Nucleus accumbens (tissue), 56 donors: ENCODE results near the gene PSMC3IP.
"Not testable (repeated sequence)": the region's sequence is repeated elsewhere in the genome, so short reads cannot be mapped to it uniquely, and the experiment has no call there.

Experiments
- DNase-seq, 56 donors: peaks; one replicate each; lab custom pipeline; 2025; lab: John Stamatoyannopoulos, UW

Gene PSMC3IP

GRCh38 chr17:42563143-42563509 is 14.4 kb downstream of the PSMC3IP start:
- no peak for DNase-seq

- DNase-seq = peak in 1 of 56 donors; percentile 14
Observed at GRCh38 chr17:42562388-42563142, 15.0 kb downstream of the PSMC3IP start.

DNA sequence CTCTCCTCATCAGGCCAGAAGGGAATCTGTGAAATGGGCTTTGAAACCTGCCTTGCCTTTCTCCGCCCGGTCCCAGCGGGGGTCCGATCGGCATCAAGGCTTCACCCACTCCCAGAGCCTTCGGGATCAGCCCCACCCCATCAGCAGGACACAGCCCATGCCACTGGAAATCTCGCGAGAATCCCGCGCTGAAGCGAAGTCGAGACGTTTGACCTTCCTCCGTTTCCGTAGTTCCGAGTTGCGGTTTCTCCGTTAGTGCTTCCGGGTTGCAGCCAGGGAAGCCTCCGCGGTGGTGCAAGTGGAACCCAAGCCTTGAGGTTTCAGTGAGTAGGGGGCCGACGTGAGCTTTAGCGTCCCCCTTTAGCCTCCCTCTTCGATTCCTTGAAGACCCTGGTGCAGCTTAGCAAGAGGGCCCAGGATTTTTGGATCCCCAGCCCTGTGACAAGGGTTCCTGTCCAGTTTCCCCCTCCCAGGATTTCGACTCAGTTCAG is 15.6 kb downstream of the PSMC3IP start, which contains the start of gene COASY:
Gene COASY, plus strand, starts transcription at position 252 of the 491 bp plus-strand sequence. CDS start 475 bp downstream, outside the sequence.
- DNase-seq = peak; percentile 60 to 96 (median 88)

- DNase-seq = no peak
Observed at GRCh38 chr17:42560246-42560645, 17.3 kb downstream of the PSMC3IP start.

GRCh38 chr17:42559075-42559474 is 18.5 kb downstream of the PSMC3IP start:
- DNase-seq = no peak

GRCh38 chr17:42555961-42556617 is 21.4 kb downstream of the PSMC3IP start:
- not testable (repeated sequence) for DNase-seq

DNA sequence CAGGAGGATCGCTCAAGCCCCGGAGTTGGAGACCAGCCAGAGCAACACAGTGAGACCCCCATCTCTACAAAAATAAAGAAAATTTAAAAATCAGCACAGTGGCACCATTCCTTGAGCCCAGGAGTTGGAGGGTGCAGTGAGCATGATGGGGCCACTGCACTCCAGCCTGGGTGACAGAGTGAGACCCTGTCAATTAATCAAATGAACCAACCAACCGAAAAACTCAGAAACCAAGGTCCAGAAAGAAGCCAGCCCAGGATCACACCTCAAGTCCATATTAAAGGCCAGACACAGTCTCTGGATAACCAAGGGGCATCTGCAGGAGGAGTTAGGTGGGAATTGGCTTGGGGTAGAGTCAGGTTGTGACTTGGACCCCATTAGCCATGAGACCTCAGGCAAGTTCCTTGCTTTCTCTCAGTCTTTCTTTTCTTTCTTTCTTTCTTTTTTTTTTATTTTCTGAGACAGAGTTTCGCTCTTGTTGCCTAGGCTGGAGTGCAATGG is 22.4 kb downstream of the PSMC3IP start:
- DNase-seq = no peak

- peak in 55 of 56 donors; percentile 35 to 90 (median 70) for DNase-seq
Observed at GRCh38 chr17:42554250-42555121, 23.0 kb downstream of the PSMC3IP start.

DNA sequence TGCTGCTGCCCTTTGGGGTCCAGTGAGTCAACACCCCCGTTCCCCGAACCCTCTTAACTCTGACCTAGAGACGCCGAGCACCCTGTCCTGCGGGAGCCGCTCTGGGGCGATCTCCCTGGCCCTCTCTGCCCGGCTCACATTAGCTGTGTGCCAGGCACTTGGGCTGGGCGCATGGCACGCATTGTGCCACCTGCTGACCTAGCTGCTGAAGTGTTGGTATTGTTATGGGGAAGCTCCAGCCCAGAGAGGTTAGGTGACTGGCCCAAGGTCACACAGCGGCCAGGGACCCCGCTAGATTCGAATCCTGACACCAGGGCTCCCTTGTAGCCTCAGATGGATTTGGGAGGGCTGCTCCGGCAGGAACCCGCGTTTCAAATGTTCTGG is 23.7 kb downstream of the PSMC3IP start:
- no peak for DNase-seq

DNA sequence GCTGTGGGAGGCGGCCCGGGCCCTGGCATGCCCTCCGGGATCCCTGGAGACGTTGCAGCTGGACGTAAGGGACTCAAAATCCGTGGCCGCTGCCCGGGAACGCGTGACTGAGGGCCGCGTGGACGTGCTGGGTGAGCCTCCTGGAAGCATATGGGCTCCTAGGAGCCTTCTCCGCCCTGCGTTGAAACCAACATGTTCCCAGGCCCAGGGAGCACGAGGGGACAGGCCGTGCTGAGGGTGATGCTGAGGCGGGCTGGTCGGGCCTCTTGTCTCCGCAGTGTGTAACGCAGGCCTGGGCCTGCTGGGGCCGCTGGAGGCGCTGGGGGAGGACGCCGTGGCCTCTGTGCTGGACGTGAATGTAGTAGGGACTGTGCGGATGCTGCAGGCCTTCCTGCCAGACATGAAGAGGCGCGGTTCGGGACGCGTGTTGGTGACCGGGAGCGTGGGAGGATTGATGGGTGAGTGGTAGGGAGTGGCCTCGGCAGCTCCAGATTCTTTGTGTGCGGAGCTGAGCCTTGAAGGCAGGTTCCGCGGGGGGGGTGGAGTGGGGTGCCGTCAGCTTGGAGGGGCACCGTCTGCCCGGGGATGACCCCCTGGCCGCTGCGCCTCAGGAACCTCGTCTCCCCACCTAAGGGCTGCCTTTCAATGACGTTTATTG is 24.2 kb downstream of the PSMC3IP start:
- peak in 1 of 56 donors; percentile 16 for DNase-seq

DNA sequence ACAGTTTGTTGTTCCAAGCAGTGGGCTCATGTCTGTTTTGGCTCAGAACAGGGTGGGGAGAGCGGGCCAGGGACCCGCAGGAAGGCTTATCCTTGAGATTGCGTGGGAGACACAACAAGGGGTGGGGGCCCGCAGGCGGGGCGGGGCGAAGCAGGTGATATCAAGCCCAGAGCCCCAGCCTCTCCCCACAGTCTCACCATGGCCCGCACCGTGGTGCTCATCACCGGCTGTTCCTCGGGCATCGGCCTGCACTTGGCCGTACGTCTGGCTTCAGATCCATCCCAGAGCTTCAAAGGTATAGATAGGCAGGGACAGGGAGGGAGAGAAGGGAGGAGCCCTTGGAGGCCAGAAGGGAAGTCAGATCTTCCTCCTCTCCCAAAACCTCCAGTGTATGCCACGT is 24.8 kb downstream of the PSMC3IP start, which contains the start of gene HSD17B1:
Gene HSD17B1, plus strand, starts transcription at position 188 of the 400 bp plus-strand sequence. Its CDS starts 11 bp downstream, at position 199.
- not testable (repeated sequence) for DNase-seq

DNA sequence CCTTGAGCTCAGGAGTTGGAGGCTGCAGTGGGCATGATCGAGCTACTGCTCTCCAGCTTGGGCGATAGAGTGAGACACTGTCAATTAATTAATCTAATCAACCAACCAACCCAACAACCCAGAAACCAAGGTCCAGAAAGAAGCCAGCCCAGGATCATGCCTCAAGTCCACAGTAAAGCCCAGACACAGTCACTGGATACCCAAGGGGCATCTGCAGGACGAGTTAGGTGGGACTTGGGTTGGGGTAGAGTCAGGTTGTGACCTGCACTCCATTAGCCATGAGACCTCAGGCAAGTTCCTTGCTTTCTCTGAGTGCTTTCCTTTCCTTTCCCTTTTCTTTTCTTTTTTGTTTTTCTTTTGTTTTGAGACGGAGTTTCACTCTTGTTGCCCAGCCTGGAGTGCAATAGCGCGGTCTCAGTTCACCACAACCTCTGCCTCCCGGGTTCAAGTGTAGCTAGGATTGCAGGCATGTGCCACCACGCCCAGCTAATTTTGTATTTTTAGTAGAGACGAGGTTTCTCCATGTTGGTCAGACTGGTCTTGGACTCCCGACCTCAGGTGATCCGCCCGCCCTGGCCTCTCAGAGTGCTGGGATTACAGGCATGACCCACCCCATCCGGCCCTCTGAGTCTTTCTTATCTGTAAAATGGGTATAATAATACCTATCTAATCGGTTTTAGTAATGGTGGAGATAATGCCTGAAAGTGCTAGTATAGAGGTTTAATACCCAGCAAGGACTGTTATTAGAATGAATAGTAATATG is 28.4 kb downstream of the PSMC3IP start:
- DNase-seq = no peak

DNA sequence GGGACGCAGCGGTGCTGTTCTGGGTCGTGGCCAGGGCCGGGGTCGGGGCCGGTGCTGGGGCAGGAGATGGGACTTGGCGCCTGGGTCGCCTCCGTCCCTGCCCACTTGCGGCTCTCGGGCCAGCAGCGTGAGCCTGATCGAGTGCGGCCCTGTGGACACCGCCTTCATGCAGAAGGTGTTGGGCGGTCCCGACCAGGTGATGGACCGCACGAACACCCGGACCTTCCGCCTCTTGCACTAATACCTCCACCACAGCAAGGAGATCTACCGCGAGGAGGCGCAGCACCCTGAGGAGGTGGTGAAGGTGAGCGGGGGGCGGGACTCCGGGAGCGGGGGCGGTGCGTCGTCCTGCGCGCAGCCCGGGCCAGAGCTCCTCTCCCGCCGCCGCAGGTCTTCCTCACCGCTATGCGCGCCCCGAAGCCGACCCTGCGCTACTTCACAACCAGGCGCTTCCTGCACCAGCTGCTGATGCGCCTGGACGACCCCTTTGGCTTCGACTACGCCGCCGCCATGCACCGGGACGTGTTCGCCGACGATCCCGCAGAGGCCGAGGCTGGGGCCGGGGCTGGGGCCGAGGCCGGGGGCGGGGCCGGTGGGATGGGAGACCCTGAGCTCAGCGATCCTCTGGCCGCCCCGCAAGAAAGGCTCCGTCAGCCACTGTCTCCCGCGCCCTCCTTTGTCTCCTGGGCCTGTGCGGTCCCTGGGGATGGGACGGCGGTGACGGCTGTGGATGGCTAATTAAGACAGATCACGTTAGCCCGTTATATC is 29.3 kb downstream of the PSMC3IP start:
- no peak for DNase-seq

DNA sequence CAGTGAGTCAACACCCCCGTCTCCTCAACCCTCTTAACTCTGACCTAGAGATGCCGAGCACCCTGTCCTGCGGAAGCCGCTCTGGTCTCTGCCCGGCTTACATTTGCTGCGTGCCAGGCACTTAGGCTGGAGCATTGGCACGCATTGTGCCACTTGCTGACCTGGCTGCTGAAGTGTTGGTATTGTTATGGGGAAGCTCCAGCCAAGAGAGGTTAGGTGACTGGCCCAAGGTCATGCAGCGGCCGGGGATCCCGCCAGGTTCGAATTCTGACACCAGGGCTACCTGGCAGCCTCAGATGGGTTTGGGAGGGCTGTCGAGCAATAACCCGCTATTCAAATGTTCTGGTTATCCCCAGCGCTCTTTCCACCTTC is 29.8 kb downstream of the PSMC3IP start:
- DNase-seq = no peak

- no peak for DNase-seq
Observed at GRCh38 chr17:42547001-42547461, 30.5 kb downstream of the PSMC3IP start.

DNA sequence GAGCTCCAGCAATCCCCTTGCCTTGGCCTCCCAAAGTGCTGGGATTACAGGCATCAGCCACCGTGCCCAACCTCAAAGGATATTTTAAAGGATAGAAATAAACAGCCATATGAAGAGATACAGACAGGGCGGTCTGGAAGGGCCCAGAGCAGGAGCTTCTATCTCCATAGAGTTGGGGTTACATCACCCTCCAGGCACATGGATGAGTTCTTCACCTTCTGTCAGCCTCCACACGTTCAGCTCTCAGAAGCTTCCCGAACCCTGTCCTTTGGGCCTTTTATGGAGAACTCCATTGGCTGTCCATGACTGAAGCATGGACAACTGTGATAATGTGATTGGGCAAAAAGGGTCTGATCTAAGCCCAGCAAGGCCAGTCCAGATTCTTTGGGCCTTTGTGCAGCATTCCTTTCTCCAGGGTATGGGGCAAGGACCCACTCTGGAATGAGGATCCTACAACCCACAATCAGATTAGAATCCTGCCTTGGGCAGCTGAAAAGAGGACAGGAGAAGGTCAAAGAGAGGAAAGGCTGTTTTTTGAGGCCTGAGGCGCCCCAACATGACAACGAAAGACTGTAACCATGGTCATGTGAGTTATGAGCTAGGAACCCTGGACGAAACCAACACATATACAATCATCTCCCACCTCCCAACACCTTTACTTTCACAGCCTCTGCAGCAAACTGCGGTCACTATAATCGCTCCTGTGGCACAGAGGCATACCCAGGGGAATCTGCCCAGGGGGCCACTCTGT is 31.6 kb downstream of the PSMC3IP start:
- DNase-seq = not testable (repeated sequence)

GRCh38 chr17:42544874-42545283 is 32.6 kb downstream of the PSMC3IP start:
- no peak for DNase-seq
